HepG2 (cell line): ENCODE data around the gene UBL7. TPM values are rescaled to one million over a fixed set of nuclear protein-coding genes. Genes with fewer than 3 reads are reported as not detected.
A peak's percentile ranks its signal among the peaks of the same experiment; 100 is the strongest.

Source experiments
- HMG20A ChIP-seq: IDR thresholded peaks from 2 replicates; pipeline ENCODE4 v1.6.1; 2016; ENCODE audit warnings: borderline replicate concordance
- HMG20B ChIP-seq: conservative IDR thresholded peaks from 2 replicates; pipeline ENCODE4 v1.6.1; 2016; ENCODE audit warnings: missing genetic modification reagents, missing compliant biosample characterization
- KLF11 ChIP-seq: IDR thresholded peaks from 2 replicates; pipeline ENCODE4 v1.6.1; 2016; ENCODE audit warnings: missing compliant biosample characterization
- RFX1 ChIP-seq: fragments of 450-650 bp; IDR thresholded peaks from 2 replicates; pipeline ENCODE4 v1.6.1; 2017
- TARDBP ChIP-seq: sonication (generic); formaldehyde crosslinking; IDR thresholded peaks from 2 replicates; pipeline ENCODE4 v1.8.0; 2022; ENCODE audit warnings: mild to moderate bottlenecking, missing genetic modification reagents
- THAP11 ChIP-seq: IDR thresholded peaks from 2 replicates; pipeline ENCODE4 v1.6.1; 2016; ENCODE audit warnings: missing biosample characterization, missing genetic modification reagents
- U2AF1 ChIP-seq: fragments of 200-400 bp; formaldehyde crosslinking; optimal IDR thresholded peaks from 2 replicates; pipeline ENCODE3; 2017; ENCODE audit warnings: mild to moderate bottlenecking, low read depth, low read length
- ZNF354B ChIP-seq: sonication (generic); formaldehyde crosslinking; IDR thresholded peaks from 2 replicates; pipeline ENCODE4 v1.8.0; 2022; ENCODE audit warnings: mild to moderate bottlenecking, missing genetic modification reagents
- ZNF44 ChIP-seq: sonication (generic); formaldehyde crosslinking; IDR thresholded peaks from 2 replicates; pipeline ENCODE4 v1.5.1; 2020; ENCODE audit warnings: mild to moderate bottlenecking, missing genetic modification reagents
- ZNF556 ChIP-seq: sonication (generic); formaldehyde crosslinking; IDR thresholded peaks from 2 replicates; pipeline ENCODE4 v1.4.0; 2020; ENCODE audit warnings: mild to moderate bottlenecking, missing genetic modification reagents, borderline replicate concordance
- ZNF570 ChIP-seq: sonication (generic); formaldehyde crosslinking; IDR thresholded peaks from 2 replicates; pipeline ENCODE4 v1.4.0; 2020; ENCODE audit warnings: mild to moderate bottlenecking, missing genetic modification reagents, borderline replicate concordance
- ZNF879 ChIP-seq: sonication (generic); formaldehyde crosslinking; IDR thresholded peaks from 2 replicates; pipeline ENCODE4 v1.8.1; 2023; ENCODE audit warnings: missing genetic modification reagents
- polyA plus RNA-seq, 8 experiments: library from polyadenylated mRNA; depleted of rRNA in 3 of 8; stranded (reverse) in 7 of 8; unstranded in 1 of 8; fragments of >200 nt; fragmentation: Illumina TruSeq in 4 of 8; extraction: Trizol in 4 of 8; gene quantifications; 2 replicates each; pipeline versions ENCODE4 v1.2.1 to v1.2.3, GENCODE V29; 2011 to 2016; ENCODE audit warnings: low read depth in 4 of 8, missing spikeins in 1 of 8, mixed read lengths in 1 of 8; ENCODE audit not compliant: insufficient read depth in 1 of 8
- total RNA-seq, 5 experiments: library from RNA; depleted of rRNA; stranded (reverse); fragments of >200 nt; fragmentation: Illumina TruSeq; extraction: Trizol; gene quantifications; 2 replicates each; pipeline ENCODE4 v1.2.3, GENCODE V29; 2016; ENCODE audit warnings: low read depth in 1 of 5
- TF ChIP-seq, protein P1 (sequence below): sonication (generic); IDR thresholded peaks from 2 replicates; pipeline ENCODE4 v1.6.1; 2016; ENCODE audit warnings: low read depth, borderline replicate concordance
- TF ChIP-seq, protein P2 (sequence below): sonication (generic); formaldehyde crosslinking; IDR thresholded peaks from 2 replicates; pipeline ENCODE4 v1.4.0; 2020; ENCODE audit warnings: missing genetic modification reagents, borderline replicate concordance
- TF ChIP-seq, protein P3 (sequence below): IDR thresholded peaks from 2 replicates; pipeline ENCODE4 v1.6.1; 2016; ENCODE audit warnings: low read depth, borderline replicate concordance
- TF ChIP-seq, protein P4 (sequence below): conservative IDR thresholded peaks from 2 replicates; pipeline ENCODE4 v1.6.1; 2018; ENCODE audit warnings: missing genetic modification reagents
- TF ChIP-seq, protein P5 (sequence below): sonication (generic); formaldehyde crosslinking; IDR thresholded peaks from 2 replicates; pipeline ENCODE4 v1.8.0; 2022; ENCODE audit warnings: missing genetic modification reagents, mild to moderate bottlenecking, moderate library complexity, borderline replicate concordance
- TF ChIP-seq, protein P6 (sequence below): sonication (generic); formaldehyde crosslinking; IDR thresholded peaks from 2 replicates; pipeline ENCODE4 v1.4.0; 2020; ENCODE audit warnings: missing genetic modification reagents

UBL7 gene
- total and polyA plus RNA-seq, 2 of the 13 experiments (the other 11 are each of a cell fraction or from before 2014, with no cell fraction given) = 55.0 to 63.5 TPM

DNA sequence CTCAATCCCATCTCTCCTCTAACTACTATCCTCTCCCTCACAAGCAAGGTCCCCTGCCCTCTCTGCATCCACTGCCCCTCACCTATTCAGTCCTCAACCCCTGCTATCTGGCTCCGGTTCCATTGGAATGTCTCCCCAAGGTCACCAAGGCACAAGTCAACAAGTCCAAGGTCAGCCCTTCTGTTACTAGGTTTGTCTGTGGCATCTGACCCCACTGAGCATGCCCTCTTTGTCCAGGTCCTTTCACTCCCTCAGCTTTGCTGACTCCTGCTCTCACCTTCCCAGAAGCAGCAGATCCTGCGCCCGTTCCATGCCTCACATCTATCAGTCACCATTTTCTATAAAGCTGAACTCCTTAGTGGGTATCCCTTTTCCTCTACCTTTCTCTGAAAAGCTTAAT, 18.9 kb downstream of the UBL7 start (continued):
- TF ChIP-seq HMG20A (peak; percentile 76; the same call in 1 of the 2 replicates), THAP11 (CRISPR knock-in tag) (peak; percentile 65), ZNF879 (no peak), RFX1 (no peak), TARDBP (peak; percentile 73), ZNF556 (CRISPR knock-in tag) (no peak), KLF11 (CRISPR knock-in tag) (no peak), HMG20B (CRISPR knock-in tag) (peak; percentile 55; the same call in 1 of the 2 replicates), U2AF1 (no peak), ZNF570 (no peak), ZNF44 (no peak), ZNF354B (no peak)
- TF ChIP-seq, protein P1, sequence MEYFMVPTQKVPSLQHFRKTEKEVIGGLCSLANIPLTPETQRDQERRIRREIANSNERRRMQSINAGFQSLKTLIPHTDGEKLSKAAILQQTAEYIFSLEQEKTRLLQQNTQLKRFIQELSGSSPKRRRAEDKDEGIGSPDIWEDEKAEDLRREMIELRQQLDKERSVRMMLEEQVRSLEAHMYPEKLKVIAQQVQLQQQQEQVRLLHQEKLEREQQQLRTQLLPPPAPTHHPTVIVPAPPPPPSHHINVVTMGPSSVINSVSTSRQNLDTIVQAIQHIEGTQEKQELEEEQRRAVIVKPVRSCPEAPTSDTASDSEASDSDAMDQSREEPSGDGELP = peak; percentile 37; the same call in 1 of the 2 replicates
- TF ChIP-seq, protein P2, sequence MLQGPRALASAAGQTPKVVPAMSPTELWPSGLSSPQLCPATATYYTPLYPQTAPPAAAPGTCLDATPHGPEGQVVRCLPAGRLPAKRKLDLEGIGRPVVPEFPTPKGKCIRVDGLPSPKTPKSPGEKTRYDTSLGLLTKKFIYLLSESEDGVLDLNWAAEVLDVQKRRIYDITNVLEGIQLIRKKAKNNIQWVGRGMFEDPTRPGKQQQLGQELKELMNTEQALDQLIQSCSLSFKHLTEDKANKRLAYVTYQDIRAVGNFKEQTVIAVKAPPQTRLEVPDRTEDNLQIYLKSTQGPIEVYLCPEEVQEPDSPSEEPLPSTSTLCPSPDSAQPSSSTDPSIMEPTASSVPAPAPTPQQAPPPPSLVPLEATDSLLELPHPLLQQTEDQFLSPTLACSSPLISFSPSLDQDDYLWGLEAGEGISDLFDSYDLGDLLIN (CRISPR knock-in tag) = no peak
- TF ChIP-seq, protein P3, sequence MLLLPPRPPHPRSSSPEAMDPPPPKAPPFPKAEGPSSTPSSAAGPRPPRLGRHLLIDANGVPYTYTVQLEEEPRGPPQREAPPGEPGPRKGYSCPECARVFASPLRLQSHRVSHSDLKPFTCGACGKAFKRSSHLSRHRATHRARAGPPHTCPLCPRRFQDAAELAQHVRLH (CRISPR knock-in tag) = no peak
- TF ChIP-seq, protein P4, sequence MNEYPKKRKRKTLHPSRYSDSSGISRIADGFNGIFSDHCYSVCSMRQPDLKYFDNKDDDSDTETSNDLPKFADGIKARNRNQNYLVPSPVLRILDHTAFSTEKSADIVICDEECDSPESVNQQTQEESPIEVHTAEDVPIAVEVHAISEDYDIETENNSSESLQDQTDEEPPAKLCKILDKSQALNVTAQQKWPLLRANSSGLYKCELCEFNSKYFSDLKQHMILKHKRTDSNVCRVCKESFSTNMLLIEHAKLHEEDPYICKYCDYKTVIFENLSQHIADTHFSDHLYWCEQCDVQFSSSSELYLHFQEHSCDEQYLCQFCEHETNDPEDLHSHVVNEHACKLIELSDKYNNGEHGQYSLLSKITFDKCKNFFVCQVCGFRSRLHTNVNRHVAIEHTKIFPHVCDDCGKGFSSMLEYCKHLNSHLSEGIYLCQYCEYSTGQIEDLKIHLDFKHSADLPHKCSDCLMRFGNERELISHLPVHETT = 0 out of 2 replicates have a peak, but pooled peaks have one; percentile 47
- TF ChIP-seq, protein P5, sequence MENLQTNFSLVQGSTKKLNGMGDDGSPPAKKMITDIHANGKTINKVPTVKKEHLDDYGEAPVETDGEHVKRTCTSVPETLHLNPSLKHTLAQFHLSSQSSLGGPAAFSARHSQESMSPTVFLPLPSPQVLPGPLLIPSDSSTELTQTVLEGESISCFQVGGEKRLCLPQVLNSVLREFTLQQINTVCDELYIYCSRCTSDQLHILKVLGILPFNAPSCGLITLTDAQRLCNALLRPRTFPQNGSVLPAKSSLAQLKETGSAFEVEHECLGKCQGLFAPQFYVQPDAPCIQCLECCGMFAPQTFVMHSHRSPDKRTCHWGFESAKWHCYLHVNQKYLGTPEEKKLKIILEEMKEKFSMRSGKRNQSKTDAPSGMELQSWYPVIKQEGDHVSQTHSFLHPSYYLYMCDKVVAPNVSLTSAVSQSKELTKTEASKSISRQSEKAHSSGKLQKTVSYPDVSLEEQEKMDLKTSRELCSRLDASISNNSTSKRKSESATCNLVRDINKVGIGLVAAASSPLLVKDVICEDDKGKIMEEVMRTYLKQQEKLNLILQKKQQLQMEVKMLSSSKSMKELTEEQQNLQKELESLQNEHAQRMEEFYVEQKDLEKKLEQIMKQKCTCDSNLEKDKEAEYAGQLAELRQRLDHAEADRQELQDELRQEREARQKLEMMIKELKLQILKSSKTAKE (CRISPR knock-in tag) = peak; percentile 99
- TF ChIP-seq, protein P6, sequence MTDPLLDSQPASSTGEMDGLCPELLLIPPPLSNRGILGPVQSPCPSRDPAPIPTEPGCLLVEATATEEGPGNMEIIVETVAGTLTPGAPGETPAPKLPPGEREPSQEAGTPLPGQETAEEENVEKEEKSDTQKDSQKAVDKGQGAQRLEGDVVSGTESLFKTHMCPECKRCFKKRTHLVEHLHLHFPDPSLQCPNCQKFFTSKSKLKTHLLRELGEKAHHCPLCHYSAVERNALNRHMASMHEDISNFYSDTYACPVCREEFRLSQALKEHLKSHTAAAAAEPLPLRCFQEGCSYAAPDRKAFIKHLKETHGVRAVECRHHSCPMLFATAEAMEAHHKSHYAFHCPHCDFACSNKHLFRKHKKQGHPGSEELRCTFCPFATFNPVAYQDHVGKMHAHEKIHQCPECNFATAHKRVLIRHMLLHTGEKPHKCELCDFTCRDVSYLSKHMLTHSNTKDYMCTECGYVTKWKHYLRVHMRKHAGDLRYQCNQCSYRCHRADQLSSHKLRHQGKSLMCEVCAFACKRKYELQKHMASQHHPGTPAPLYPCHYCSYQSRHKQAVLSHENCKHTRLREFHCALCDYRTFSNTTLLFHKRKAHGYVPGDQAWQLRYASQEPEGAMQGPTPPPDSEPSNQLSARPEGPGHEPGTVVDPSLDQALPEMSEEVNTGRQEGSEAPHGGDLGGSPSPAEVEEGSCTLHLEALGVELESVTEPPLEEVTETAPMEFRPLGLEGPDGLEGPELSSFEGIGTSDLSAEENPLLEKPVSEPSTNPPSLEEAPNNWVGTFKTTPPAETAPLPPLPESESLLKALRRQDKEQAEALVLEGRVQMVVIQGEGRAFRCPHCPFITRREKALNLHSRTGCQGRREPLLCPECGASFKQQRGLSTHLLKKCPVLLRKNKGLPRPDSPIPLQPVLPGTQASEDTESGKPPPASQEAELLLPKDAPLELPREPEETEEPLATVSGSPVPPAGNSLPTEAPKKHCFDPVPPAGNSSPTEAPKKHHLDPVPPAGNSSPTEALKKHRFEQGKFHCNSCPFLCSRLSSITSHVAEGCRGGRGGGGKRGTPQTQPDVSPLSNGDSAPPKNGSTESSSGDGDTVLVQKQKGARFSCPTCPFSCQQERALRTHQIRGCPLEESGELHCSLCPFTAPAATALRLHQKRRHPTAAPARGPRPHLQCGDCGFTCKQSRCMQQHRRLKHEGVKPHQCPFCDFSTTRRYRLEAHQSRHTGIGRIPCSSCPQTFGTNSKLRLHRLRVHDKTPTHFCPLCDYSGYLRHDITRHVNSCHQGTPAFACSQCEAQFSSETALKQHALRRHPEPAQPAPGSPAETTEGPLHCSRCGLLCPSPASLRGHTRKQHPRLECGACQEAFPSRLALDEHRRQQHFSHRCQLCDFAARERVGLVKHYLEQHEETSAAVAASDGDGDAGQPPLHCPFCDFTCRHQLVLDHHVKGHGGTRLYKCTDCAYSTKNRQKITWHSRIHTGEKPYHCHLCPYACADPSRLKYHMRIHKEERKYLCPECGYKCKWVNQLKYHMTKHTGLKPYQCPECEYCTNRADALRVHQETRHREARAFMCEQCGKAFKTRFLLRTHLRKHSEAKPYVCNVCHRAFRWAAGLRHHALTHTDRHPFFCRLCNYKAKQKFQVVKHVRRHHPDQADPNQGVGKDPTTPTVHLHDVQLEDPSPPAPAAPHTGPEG (CRISPR knock-in tag) = no peak
